Measurements from ENCODE around the gene MRPS34. TPM values are rescaled to one million over a fixed set of nuclear protein-coding genes. Genes with fewer than 3 reads are reported as not detected.

MRPS34 gene
- total RNA-seq, 2 donors from 2014 or later = 106 to 227 TPM

GRCh38 chr16:1790611-1791255 lies 17.8 kb upstream of the MRPS34 start:
- Histone ChIP-seq H3K4me1 (no peaks in the 10 kb centered on the region), H3K36me3 (no peaks in the 10 kb centered on the region), H3K9me3 (no peaks in the 10 kb centered on the region), H3K27me3 (no peaks in the 10 kb centered on the region), H3K9ac (ENCODE audit: low read depth in 2 of 2, low read length in 2 of 2) (no peak overlapping the region), H3K27ac (no peak overlapping the region), H3K4me3 (no peak overlapping the region)
- intact Hi-C loops (cut with DNase I) = no loop called here
- peak; percentile 15 for DNase-seq
- no peak for TF ChIP-seq CTCF (IDR thresholded peaks at IDR 0.05)

GRCh38 chr16:1790261-1790610 lies 17.3 kb upstream of the MRPS34 start:
- intact Hi-C loops (cut with DNase I) = no loop called here
- H3K4me3 ChIP-seq = no peak overlapping the region
- DNase-seq = no peak
- H3K9me3 ChIP-seq = no peaks in the 10 kb centered on the region
- no peak overlapping the region for H3K27ac ChIP-seq
- no peak overlapping the region for H3K9ac ChIP-seq (ENCODE audit: low read depth in 2 of 2, low read length in 2 of 2)
- no peaks in the 10 kb centered on the region for H3K4me1 ChIP-seq
- no peak for TF ChIP-seq CTCF (IDR thresholded peaks at IDR 0.05)
- no peaks in the 10 kb centered on the region for H3K27me3 ChIP-seq
- H3K36me3 ChIP-seq = no peaks in the 10 kb centered on the region

- H3K4me3 ChIP-seq = no peak overlapping the region
- DNase-seq = peak; percentile 17
- intact Hi-C loops (cut with DNase I) = no loop called here
- no peaks in the 10 kb centered on the region for H3K36me3 ChIP-seq
- H3K27ac ChIP-seq = no peak overlapping the region
- no peak overlapping the region for H3K9ac ChIP-seq (ENCODE audit: low read depth in 2 of 2, low read length in 2 of 2)
- no peaks in the 10 kb centered on the region for H3K9me3 ChIP-seq
- H3K27me3 ChIP-seq = no peaks in the 10 kb centered on the region
- TF ChIP-seq CTCF (IDR thresholded peaks at IDR 0.05) = no peak
- H3K4me1 ChIP-seq = no peaks in the 10 kb centered on the region
These were observed 16.7 kb upstream of the MRPS34 start for GRCh38 chr16:1789643-1790045.

GRCh38 chr16:1788708-1789100 lies 15.8 kb upstream of the MRPS34 start:
- Histone ChIP-seq H3K27ac (no peak overlapping the region), H3K27me3 (no peaks in the 10 kb centered on the region), H3K9me3 (no peaks in the 10 kb centered on the region), H3K4me1 (no peaks in the 10 kb centered on the region), H3K4me3 (no peak overlapping the region), H3K36me3 (no peaks in the 10 kb centered on the region), H3K9ac (ENCODE audit: low read depth in 2 of 2, low read length in 2 of 2) (peak overlapping the region in 1 of 2 donors; percentile 12)
- no peak for DNase-seq
- TF ChIP-seq CTCF (IDR thresholded peaks at IDR 0.05) = no peak
- intact Hi-C loops (cut with DNase I) = no loop called here

GRCh38 chr16:1788095-1788707 lies 15.3 kb upstream of the MRPS34 start:
- Histone ChIP-seq H3K36me3 (no peaks in the 10 kb centered on the region), H3K27ac (no peak overlapping the region), H3K27me3 (no peaks in the 10 kb centered on the region), H3K4me1 (no peaks in the 10 kb centered on the region), H3K9ac (ENCODE audit: low read depth in 2 of 2, low read length in 2 of 2) (no peak overlapping the region), H3K9me3 (no peaks in the 10 kb centered on the region), H3K4me3 (no peak overlapping the region)
- DNase-seq = no peak
- no peak for TF ChIP-seq CTCF (IDR thresholded peaks at IDR 0.05)
- intact Hi-C loops (cut with DNase I) = no loop called here

All from colonic mucosa (tissue), 4 donors.